ENCODE results near the gene ABLIM2. TPM values are rescaled to one million over a fixed set of nuclear protein-coding genes. Genes with fewer than 3 reads are reported as not detected.

ABLIM2 gene
- total and polyA plus RNA-seq, 2 of the 8 experiments (the other 6 are each of a cell fraction or from before 2014, with no cell fraction given) = 2.8 to 3.0 TPM

DNA sequence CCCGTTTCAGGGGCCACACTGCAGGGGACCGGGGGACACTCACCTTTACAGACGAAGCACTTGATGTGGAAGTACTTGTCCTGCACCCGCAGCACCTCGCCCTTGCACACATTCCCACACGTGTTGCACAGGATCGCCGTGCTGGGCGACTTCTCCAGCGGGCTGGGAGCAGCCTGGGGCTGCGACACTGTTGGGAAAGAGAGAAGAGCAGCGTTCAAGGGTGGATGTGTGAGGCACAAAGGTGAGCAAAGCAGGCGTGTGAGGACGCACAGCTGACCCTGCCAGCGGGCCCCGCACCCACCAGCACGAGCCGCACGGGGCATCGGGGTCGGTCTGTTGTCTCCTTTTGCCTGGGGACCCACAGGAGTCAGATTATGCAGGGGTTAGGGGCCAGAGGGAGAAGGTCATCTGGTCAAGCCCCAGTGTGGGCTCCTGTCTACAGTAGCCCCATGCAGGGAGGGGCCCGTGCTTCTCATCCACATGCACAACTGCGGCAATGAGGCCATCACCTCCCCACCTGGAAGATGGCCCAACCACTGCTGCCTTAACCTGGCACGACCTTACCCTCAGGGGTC lies 52.1 kb downstream of the ABLIM2 start:
- H3K23ac ChIP-seq (ENCODE audit: insufficient read length) = no peak overlapping the region
- H3K27me3 ChIP-seq (replicated peaks in 1 of 4; ENCODE audit: control insufficient read depth in 3 of 4, extremely low read depth in 1 of 4, insufficient read depth in 3 of 4, low read length in 3 of 4) = no peaks in the 10 kb centered on the region
- H3K14ac ChIP-seq (ENCODE audit: insufficient read length) = no peak overlapping the region
- no peak overlapping the region for H4K8ac ChIP-seq (ENCODE audit: extremely low read depth, insufficient read depth, low read length)
- no peaks in the 10 kb centered on the region for H3K36me3 ChIP-seq (ENCODE audit: control insufficient read depth in 2 of 4, insufficient read depth in 4 of 4, low read length in 3 of 4)
- no peak overlapping the region for H2AFZ ChIP-seq (ENCODE audit: low read length)
- no peak overlapping the region for H2BK20ac ChIP-seq (ENCODE audit: low read length)
- H3K79me2 ChIP-seq (ENCODE audit: control insufficient read depth in 1 of 2, insufficient read depth in 2 of 2, low read length in 2 of 2) = no peaks in the 10 kb centered on the region
- CTCF ChIA-PET (ENCODE audit: partially characterized antibody) = interaction anchor here (0.6 to 3.3 kb wide), 6 partner anchors 21 to 1962 kb away, joined by 3 to 22 read pairs (median 6); no protein-coding TSS in a partner anchor
- no peak for DNase-seq (ENCODE audit: low read depth in 1 of 2, low spot score in 2 of 2)
- no peak overlapping the region for H3K18ac ChIP-seq (ENCODE audit: extremely low read depth, low read length)
- H3K56ac ChIP-seq (replicated peaks; ENCODE audit: insufficient read length, low read depth, low read length) = no peak overlapping the region
- peaks cover 10 to 37% (median 27%) of the 10 kb centered on the region in 4 experiments for H3K4me1 ChIP-seq (replicated peaks in 1 of 4; ENCODE audit: control insufficient read depth in 3 of 4, insufficient read depth in 4 of 4, low read length in 3 of 4)
- peak overlapping the region; percentile 88; the same call in 1 of the 2 replicates for H2BK12ac ChIP-seq (ENCODE audit: low read depth, low read length)
- H2BK120ac ChIP-seq (replicated peaks; ENCODE audit: low read depth, low read length) = no peak overlapping the region
- H3K27ac ChIP-seq (ENCODE audit: low read depth, low read length) = no peak overlapping the region
- H4K20me1 ChIP-seq (replicated peaks in 1 of 2; ENCODE audit: control insufficient read depth in 1 of 2, insufficient read depth in 2 of 2, low read length in 2 of 2) = no peaks in the 10 kb centered on the region
- peak overlapping the region; percentile 44 for H4K91ac ChIP-seq (replicated peaks; ENCODE audit: insufficient read length, low read length)
- H2BK15ac ChIP-seq (ENCODE audit: low read length) = peak overlapping the region; percentile 65; the same call in 1 of the 2 replicates
- H3K9me3 ChIP-seq (ENCODE audit: insufficient read depth in 2 of 2, low read depth in 1 of 2, low read length in 1 of 2) = 0 out of 4 replicates have a peak, but pooled peaks cover 0 to 4% of the 10 kb centered on the region in 2 experiments
- FAIRE-seq = no peak
- no peak overlapping the region for H2AK5ac ChIP-seq (ENCODE audit: low read depth, low read length)
- no peak overlapping the region for H3K4ac ChIP-seq (replicated peaks; ENCODE audit: insufficient read length, low read depth, low read length)
- no peak overlapping the region for H4K5ac ChIP-seq (ENCODE audit: insufficient read length, low read depth, low read length)
- H3K4me3 ChIP-seq (ENCODE audit: extremely low read depth in 1 of 4, insufficient read depth in 2 of 4, low read depth in 3 of 4, low read length in 4 of 4) = no peak overlapping the region
- POLR2A ChIA-PET (ENCODE audit: partially characterized antibody) = no interaction called here
- H2BK5ac ChIP-seq (ENCODE audit: low read depth, low read length) = no peak overlapping the region
- H3K4me2 ChIP-seq (ENCODE audit: insufficient read depth in 1 of 2, low read depth in 2 of 2, low read length in 2 of 2) = no peak overlapping the region
- H3K9ac ChIP-seq (replicated peaks in 1 of 4; ENCODE audit: extremely low read depth in 1 of 4, low read depth in 3 of 4, low read length in 3 of 4) = no peak overlapping the region
- no peaks in the 10 kb centered on the region for H3K79me1 ChIP-seq (ENCODE audit: low read depth, low read length)
- WGBS, 2 experiments (ENCODE audit: extremely low coverage in 1 of 2, insufficient coverage in 1 of 2, insufficient read length in 1 of 2, insufficient replicate concordance in 2 of 2, low coverage in 1 of 2, low lambda C conversion rate in 2 of 2, missing lambda C conversion rate in 1 of 2) = 88% methylated on average over 24 of the region's 24 CpGs; no CpG with 5 or more reads in 1 of the 2 experiments
- no peaks in the 10 kb centered on the region for H3K23me2 ChIP-seq (ENCODE audit: low read depth, low read length)
- no peak for TF ChIP-seq EZH2 (IDR thresholded peaks at IDR 0.05; ENCODE audit: low read depth, low read length, severe bottlenecking)
- TF ChIP-seq EGR1 (IDR thresholded peaks at IDR 0.05; ENCODE audit: borderline replicate concordance, low read depth, low read length) = no peak
- TF ChIP-seq MAFK (IDR thresholded peaks at IDR 0.05; ENCODE audit: low read depth, low read length) = no peak
- no peak for TF ChIP-seq TAF1 (IDR thresholded peaks at IDR 0.05; ENCODE audit: low read depth, low read length)
- no peak for TF ChIP-seq CHD1 (IDR thresholded peaks at IDR 0.05; ENCODE audit: low read depth, low read length)
- TF ChIP-seq RFX5 (IDR thresholded peaks at IDR 0.05; ENCODE audit: borderline replicate concordance, low read depth, low read length) = no peak
- no peak for TF ChIP-seq JUN (IDR thresholded peaks at IDR 0.05; ENCODE audit: low read depth, low read length)
- TF ChIP-seq SRF (IDR thresholded peaks at IDR 0.05; ENCODE audit: low read depth, low read length) = no peak
- no peak for TF ChIP-seq GABPA (IDR thresholded peaks at IDR 0.05; ENCODE audit: borderline replicate concordance, insufficient read depth, low read length)
- no peak for TF ChIP-seq RAD21 (IDR thresholded peaks at IDR 0.05 in 1 of 2, conservative IDR thresholded peaks at IDR 0.05 in 1 of 2; ENCODE audit: low read depth in 2 of 2, low read length in 2 of 2)
- TF ChIP-seq PHF8 (conservative IDR thresholded peaks at IDR 0.05; ENCODE audit: low read depth, low read length) = no peak
- TF ChIP-seq NANOG (IDR thresholded peaks at IDR 0.05; ENCODE audit: insufficient read depth, low read depth, low read length, poor library complexity, severe bottlenecking) = no peak

Data from H1 (cell line).